GM21529 (cell line): ENCODE data around the gene ZMYM2.

Experiments used
- ATAC-seq: cut with Tn5 transposase; IDR thresholded peaks from one replicate; pipeline ENCODE4 v1.9.1; 2021; ENCODE audit not compliant: unreplicated experiment

ZMYM2 gene

GRCh38 chr13:20044086-20044485 lies 85.6 kb downstream of the ZMYM2 start:
- ATAC-seq, result no peak

GRCh38 chr13:20045950-20046548 lies 87.5 kb downstream of the ZMYM2 start:
- no peak for ATAC-seq

GRCh38 chr13:20049558-20050473 lies 91.3 kb downstream of the ZMYM2 start:
- ATAC-seq, result no peak

- ATAC-seq, result no peak
Measured at GRCh38 chr13:20051366-20051765, 92.8 kb downstream of the ZMYM2 start.

- ATAC-seq, result no peak
Measured at GRCh38 chr13:20053016-20053415, 94.5 kb downstream of the ZMYM2 start.

- ATAC-seq, result no peak
Measured at GRCh38 chr13:20053891-20054290, 95.4 kb downstream of the ZMYM2 start.

- ATAC-seq, result no peak
Measured at GRCh38 chr13:20054586-20054985, 96.1 kb downstream of the ZMYM2 start.

GRCh38 chr13:20057214-20057613 lies 98.7 kb downstream of the ZMYM2 start:
- ATAC-seq, result no peak

GRCh38 chr13:20057963-20058362 lies 99.4 kb downstream of the ZMYM2 start:
- ATAC-seq, result no peak

GRCh38 chr13:20058476-20058875 lies 99.9 kb downstream of the ZMYM2 start:
- ATAC-seq, result no peak

- no peak for ATAC-seq
Measured at GRCh38 chr13:20064128-20064527, 105.6 kb downstream of the ZMYM2 start.

- ATAC-seq, result no peak
Measured at GRCh38 chr13:20065516-20065915, 107.0 kb downstream of the ZMYM2 start.

- no peak for ATAC-seq
Measured at GRCh38 chr13:20069956-20070355, 111.4 kb downstream of the ZMYM2 start.

GRCh38 chr13:20073775-20074174 lies 115.2 kb downstream of the ZMYM2 start:
- peak; percentile 64 for ATAC-seq

GRCh38 chr13:20074966-20075365 lies 116.4 kb downstream of the ZMYM2 start:
- no peak for ATAC-seq

GRCh38 chr13:20077086-20077485 lies 118.6 kb downstream of the ZMYM2 start:
- ATAC-seq, result no peak

GRCh38 chr13:20080377-20081164 lies 122.0 kb downstream of the ZMYM2 start:
- no peak for ATAC-seq

GRCh38 chr13:20090349-20090748 lies 131.8 kb downstream of the ZMYM2 start:
- no peak for ATAC-seq

GRCh38 chr13:20093951-20094350 lies 135.4 kb downstream of the ZMYM2 start:
- ATAC-seq, result no peak

- no peak for ATAC-seq
Measured at GRCh38 chr13:20099319-20099718, 140.8 kb downstream of the ZMYM2 start.

GRCh38 chr13:20101467-20102316 lies 143.2 kb downstream of the ZMYM2 start:
- no peak for ATAC-seq
